SK-N-SH treated with all-trans-retinoic acid at 6 μM for 48 hours (cell line): ENCODE results near the gene PYDC2.
A peak's percentile ranks its signal among the peaks of the same experiment; 100 is the strongest.

Experiments used
- ATAC-seq: fragments of 200-7000 bp; cut with Tn5 transposase; 3 replicates; pipeline ENCODE4 v1.9.1; 2020; ENCODE audit warnings: mild to moderate bottlenecking, moderate library complexity
- ARNTL ChIP-seq: fragments of 450-650 bp; formaldehyde crosslinking; IDR thresholded peaks from 2 replicates; pipeline ENCODE4 v1.5.0; 2020; ENCODE audit warnings: low read depth, mild to moderate bottlenecking, moderate library complexity, borderline replicate concordance
- BACH2 ChIP-seq: fragments of 250-450 bp; sonication (Bioruptor Pico); IDR thresholded peaks from 2 replicates; pipeline ENCODE4 v1.9.0; 2021; ENCODE audit warnings: mild to moderate bottlenecking, borderline replicate concordance
- CREB5 ChIP-seq: fragments of 250-450 bp; sonication (Bioruptor Pico); IDR thresholded peaks from 2 replicates; pipeline ENCODE4 v1.5.1; 2020; ENCODE audit warnings: low read depth, mild to moderate bottlenecking, moderate library complexity
- CSDC2 ChIP-seq: fragments of 250-450 bp; sonication (Bioruptor Pico); IDR thresholded peaks from 2 replicates; pipeline ENCODE4 v1.5.0; 2020; ENCODE audit warnings: mild to moderate bottlenecking, moderate library complexity
- CSRNP3 ChIP-seq: fragments of 250-450 bp; sonication (Bioruptor Pico); IDR thresholded peaks from 2 replicates; pipeline ENCODE4 v1.5.1; 2021; ENCODE audit warnings: mild to moderate bottlenecking, moderate library complexity
- ESRRG ChIP-seq: fragments of 250-450 bp; sonication (Bioruptor Pico); IDR thresholded peaks from 2 replicates; pipeline ENCODE4 v1.6.1; 2021; ENCODE audit warnings: mild to moderate bottlenecking
- GLIS3 ChIP-seq: fragments of 250-450 bp; sonication (Bioruptor Pico); IDR thresholded peaks from 2 replicates; pipeline ENCODE4 v1.5.0; 2020; ENCODE audit warnings: mild to moderate bottlenecking, moderate library complexity
- ISL1 ChIP-seq: fragments of 250-450 bp; sonication (Bioruptor Pico); IDR thresholded peaks from 2 replicates; pipeline ENCODE4 v2.1.2; 2022; ENCODE audit warnings: mild to moderate bottlenecking, moderate library complexity
- OSR1 ChIP-seq: fragments of 250-450 bp; sonication (Bioruptor Pico); IDR thresholded peaks from 2 replicates; pipeline ENCODE4 v1.8.0; 2022; ENCODE audit warnings: moderate library complexity, mild to moderate bottlenecking, inconsistent platforms
- PATZ1 ChIP-seq: fragments of 250-450 bp; sonication (Bioruptor Pico); IDR thresholded peaks from 2 replicates; pipeline ENCODE4 v1.8.0; 2020; ENCODE audit warnings: mild to moderate bottlenecking, moderate library complexity, borderline replicate concordance
- PPARA ChIP-seq: fragments of 250-450 bp; sonication (Bioruptor Pico); IDR thresholded peaks from 2 replicates; pipeline ENCODE4 v1.5.0; 2020; ENCODE audit warnings: mild to moderate bottlenecking, borderline replicate concordance
- SNAI2 ChIP-seq: fragments of 250-450 bp; sonication (Bioruptor Pico); IDR thresholded peaks from 2 replicates; pipeline ENCODE4 v1.5.0; 2020; ENCODE audit warnings: mild to moderate bottlenecking, moderate library complexity
- TCF4 ChIP-seq: fragments of 250-450 bp; sonication (Bioruptor Pico); IDR thresholded peaks from 2 replicates; pipeline ENCODE4 v1.8.0; 2021; ENCODE audit warnings: mild to moderate bottlenecking, moderate library complexity, borderline replicate concordance
- TOX ChIP-seq: fragments of 250-450 bp; sonication (Bioruptor Pico); IDR thresholded peaks from 2 replicates; pipeline ENCODE4 v1.8.0; 2021; ENCODE audit warnings: mild to moderate bottlenecking, moderate library complexity, borderline replicate concordance
- ZC3H10 ChIP-seq: fragments of 250-450 bp; sonication (Bioruptor Pico); IDR thresholded peaks from 2 replicates; pipeline ENCODE4 v1.5.1; 2021; ENCODE audit warnings: mild to moderate bottlenecking, moderate library complexity
- ZFP3 ChIP-seq: fragments of 250-450 bp; sonication (Bioruptor Pico); IDR thresholded peaks from 2 replicates; pipeline ENCODE4 v1.5.0; 2020; ENCODE audit warnings: mild to moderate bottlenecking, moderate library complexity
- ZFP30 ChIP-seq: fragments of 450-650 bp; formaldehyde crosslinking; IDR thresholded peaks from 2 replicates; pipeline ENCODE4 v1.5.0; 2022; ENCODE audit warnings: mild to moderate bottlenecking, moderate library complexity
- ZNF70 ChIP-seq: fragments of 450-650 bp; formaldehyde crosslinking; IDR thresholded peaks from 2 replicates; pipeline ENCODE4 v1.5.0; 2020; ENCODE audit warnings: mild to moderate bottlenecking, moderate library complexity
- TF ChIP-seq, protein P1 (sequence below): fragments of 250-450 bp; sonication (Bioruptor Pico); IDR thresholded peaks from 2 replicates; pipeline ENCODE4 v1.5.0; 2020; ENCODE audit warnings: mild to moderate bottlenecking, moderate library complexity
- TF ChIP-seq, protein P2 (sequence below): fragments of 250-450 bp; sonication (Bioruptor Pico); IDR thresholded peaks from 2 replicates; pipeline ENCODE4 v1.8.0; 2021; ENCODE audit warnings: low read depth, mild to moderate bottlenecking, moderate library complexity, borderline replicate concordance

The PYDC2 gene

DNA sequence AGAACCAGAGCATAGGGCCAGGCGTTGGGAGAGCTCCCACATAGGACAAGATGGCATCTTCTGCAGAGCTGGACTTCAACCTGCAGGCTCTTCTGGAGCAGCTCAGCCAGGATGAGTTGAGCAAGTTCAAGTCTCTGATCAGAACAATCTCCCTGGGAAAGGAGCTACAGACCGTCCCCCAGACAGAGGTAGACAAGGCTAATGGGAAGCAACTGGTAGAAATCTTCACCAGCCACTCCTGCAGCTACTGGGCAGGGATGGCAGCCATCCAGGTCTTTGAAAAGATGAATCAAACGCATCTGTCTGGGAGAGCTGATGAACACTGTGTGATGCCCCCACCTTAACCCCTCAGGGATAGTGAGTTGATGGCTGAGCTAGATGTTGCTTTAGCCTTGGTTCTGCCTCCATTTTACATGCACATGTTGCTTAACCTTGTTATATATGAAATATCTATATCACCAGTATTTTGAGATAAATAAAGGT is at the start of gene PYDC2:
TSS of gene PYDC2 (plus strand) at position 51 of the 483 bp plus-strand sequence. CDS start at position 51, 0 bp downstream.
- no peak for ATAC-seq
- TF ChIP-seq ESRRG (CRISPR knock-in tag) (no peak), CSDC2 (CRISPR knock-in tag) (no peak), CSRNP3 (CRISPR knock-in tag) (no peak), OSR1 (no peak), ZFP30 (CRISPR knock-in tag) (no peak), ISL1 (CRISPR knock-in tag) (no peak), ZC3H10 (CRISPR knock-in tag) (no peak), ARNTL (no peak), TOX (CRISPR knock-in tag) (no peak), PATZ1 (CRISPR knock-in tag) (no peak), TCF4 (CRISPR knock-in tag) (no peak), ZNF70 (CRISPR knock-in tag) (no peak), PPARA (CRISPR knock-in tag) (no peak), SNAI2 (CRISPR knock-in tag) (no peak)
- TF ChIP-seq, protein P1, sequence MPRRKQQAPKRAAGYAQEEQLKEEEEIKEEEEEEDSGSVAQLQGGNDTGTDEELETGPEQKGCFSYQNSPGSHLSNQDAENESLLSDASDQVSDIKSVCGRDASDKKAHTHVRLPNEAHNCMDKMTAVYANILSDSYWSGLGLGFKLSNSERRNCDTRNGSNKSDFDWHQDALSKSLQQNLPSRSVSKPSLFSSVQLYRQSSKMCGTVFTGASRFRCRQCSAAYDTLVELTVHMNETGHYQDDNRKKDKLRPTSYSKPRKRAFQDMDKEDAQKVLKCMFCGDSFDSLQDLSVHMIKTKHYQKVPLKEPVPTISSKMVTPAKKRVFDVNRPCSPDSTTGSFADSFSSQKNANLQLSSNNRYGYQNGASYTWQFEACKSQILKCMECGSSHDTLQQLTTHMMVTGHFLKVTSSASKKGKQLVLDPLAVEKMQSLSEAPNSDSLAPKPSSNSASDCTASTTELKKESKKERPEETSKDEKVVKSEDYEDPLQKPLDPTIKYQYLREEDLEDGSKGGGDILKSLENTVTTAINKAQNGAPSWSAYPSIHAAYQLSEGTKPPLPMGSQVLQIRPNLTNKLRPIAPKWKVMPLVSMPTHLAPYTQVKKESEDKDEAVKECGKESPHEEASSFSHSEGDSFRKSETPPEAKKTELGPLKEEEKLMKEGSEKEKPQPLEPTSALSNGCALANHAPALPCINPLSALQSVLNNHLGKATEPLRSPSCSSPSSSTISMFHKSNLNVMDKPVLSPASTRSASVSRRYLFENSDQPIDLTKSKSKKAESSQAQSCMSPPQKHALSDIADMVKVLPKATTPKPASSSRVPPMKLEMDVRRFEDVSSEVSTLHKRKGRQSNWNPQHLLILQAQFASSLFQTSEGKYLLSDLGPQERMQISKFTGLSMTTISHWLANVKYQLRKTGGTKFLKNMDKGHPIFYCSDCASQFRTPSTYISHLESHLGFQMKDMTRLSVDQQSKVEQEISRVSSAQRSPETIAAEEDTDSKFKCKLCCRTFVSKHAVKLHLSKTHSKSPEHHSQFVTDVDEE (CRISPR knock-in tag), result no peak
- TF ChIP-seq, protein P2, sequence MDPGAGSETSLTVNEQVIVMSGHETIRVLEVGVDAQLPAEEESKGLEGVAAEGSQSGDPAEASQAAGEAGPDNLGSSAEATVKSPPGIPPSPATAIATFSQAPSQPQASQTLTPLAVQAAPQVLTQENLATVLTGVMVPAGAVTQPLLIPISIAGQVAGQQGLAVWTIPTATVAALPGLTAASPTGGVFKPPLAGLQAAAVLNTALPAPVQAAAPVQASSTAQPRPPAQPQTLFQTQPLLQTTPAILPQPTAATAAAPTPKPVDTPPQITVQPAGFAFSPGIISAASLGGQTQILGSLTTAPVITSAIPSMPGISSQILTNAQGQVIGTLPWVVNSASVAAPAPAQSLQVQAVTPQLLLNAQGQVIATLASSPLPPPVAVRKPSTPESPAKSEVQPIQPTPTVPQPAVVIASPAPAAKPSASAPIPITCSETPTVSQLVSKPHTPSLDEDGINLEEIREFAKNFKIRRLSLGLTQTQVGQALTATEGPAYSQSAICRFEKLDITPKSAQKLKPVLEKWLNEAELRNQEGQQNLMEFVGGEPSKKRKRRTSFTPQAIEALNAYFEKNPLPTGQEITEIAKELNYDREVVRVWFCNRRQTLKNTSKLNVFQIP (CRISPR knock-in tag), result no peak

DNA sequence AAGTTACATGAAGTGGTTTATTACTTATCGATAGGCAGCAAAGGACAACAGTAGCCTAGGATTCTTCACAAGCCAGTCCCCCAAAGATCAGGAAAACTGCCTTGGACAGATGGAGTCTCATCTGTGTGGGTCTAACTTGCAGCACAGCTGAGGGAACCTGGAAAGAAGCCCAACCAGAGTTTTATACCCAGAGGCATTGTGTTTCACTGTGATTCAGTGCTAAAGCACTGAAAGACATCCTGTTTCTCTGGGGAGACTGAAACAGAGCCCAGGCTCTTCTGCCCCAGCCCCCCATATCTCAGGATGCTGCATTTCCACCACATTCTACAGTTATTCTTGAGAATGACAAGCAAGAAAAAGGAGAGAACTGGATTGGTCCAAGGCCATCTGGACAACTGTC is 48.2 kb upstream of the PYDC2 start:
- TF ChIP-seq TCF4 (CRISPR knock-in tag) (no peak), BACH2 (CRISPR knock-in tag) (no peak), GLIS3 (no peak), ZC3H10 (CRISPR knock-in tag) (no peak), ZFP30 (CRISPR knock-in tag) (no peak), CREB5 (CRISPR knock-in tag) (no peak), ZFP3 (no peak), PPARA (CRISPR knock-in tag) (no peak), ARNTL (no peak), ZNF70 (CRISPR knock-in tag) (no peak), ISL1 (CRISPR knock-in tag) (no peak), CSDC2 (CRISPR knock-in tag) (no peak), CSRNP3 (CRISPR knock-in tag) (no peak), SNAI2 (CRISPR knock-in tag) (no peak)
- TF ChIP-seq, protein P1 (CRISPR knock-in tag), result no peak
- ATAC-seq, result peak; percentile 90
